ENCODE results near the gene DTX1. TPM values are rescaled to one million over a fixed set of nuclear protein-coding genes. Genes with fewer than 3 reads are reported as not detected.

Gene DTX1
- total and polyA plus RNA-seq, 4 donors, result 1.3 to 4.9 (median 2.2) TPM

- Histone ChIP-seq H3K36me3 (ENCODE audit: control insufficient read depth in 4 of 4, insufficient read depth in 4 of 4, low read length in 4 of 4) (no peaks in the 10 kb centered on the region), H3K9ac (ENCODE audit: insufficient read depth in 1 of 2, low read length in 2 of 2) (no peak overlapping the region), H3K4me1 (ENCODE audit: control insufficient read depth in 5 of 5, insufficient read depth in 5 of 5, low read length in 5 of 5) (no peaks in the 10 kb centered on the region), H3K4me3 (no peak overlapping the region), H3K9me3 (ENCODE audit: control insufficient read depth in 4 of 4, insufficient read depth in 3 of 4, low read length in 3 of 4) (peaks cover 0 to 3% (median 0%) of the 10 kb centered on the region in 4 donors), H3K27ac (ENCODE audit: low read depth in 1 of 2, low read length in 1 of 2) (no peak overlapping the region), H3K27me3 (ENCODE audit: control insufficient read depth in 3 of 3, insufficient read depth in 3 of 3, low read length in 2 of 3) (peaks cover 0 to 9% (median 0%) of the 10 kb centered on the region in 3 donors)
- TF ChIP-seq CTCF (IDR thresholded peaks at IDR 0.05; ENCODE audit: control extremely low read depth, extremely low read depth), result no peak
- 50 to 79% methylated on average over 6 of the region's 6 CpGs for WGBS, 2 donors
- no peak for DNase-seq
- ATAC-seq (ENCODE audit: insufficient read depth, low FRiP score), result no peak
These were observed 76.5 kb downstream of the DTX1 start for GRCh38 chr12:113133036-113133435.

- no peak overlapping the region for H3K27ac ChIP-seq (ENCODE audit: low read depth in 1 of 2, low read length in 1 of 2)
- H3K4me3 ChIP-seq, result no peak overlapping the region
- H3K9me3 ChIP-seq (ENCODE audit: control insufficient read depth in 4 of 4, insufficient read depth in 3 of 4, low read length in 3 of 4), result peaks cover 0 to 3% (median 0%) of the 10 kb centered on the region in 4 donors
- 66 to 73% methylated on average over 3 of the region's 3 CpGs for WGBS, 2 donors
- H3K36me3 ChIP-seq (ENCODE audit: control insufficient read depth in 4 of 4, insufficient read depth in 4 of 4, low read length in 4 of 4), result no peaks in the 10 kb centered on the region
- DNase-seq (no peak), ATAC-seq (ENCODE audit: insufficient read depth, low FRiP score) (no peak)
- H3K4me1 ChIP-seq (ENCODE audit: control insufficient read depth in 5 of 5, insufficient read depth in 5 of 5, low read length in 5 of 5), result no peaks in the 10 kb centered on the region
- peaks cover 0 to 9% (median 0%) of the 10 kb centered on the region in 3 donors for H3K27me3 ChIP-seq (ENCODE audit: control insufficient read depth in 3 of 3, insufficient read depth in 3 of 3, low read length in 2 of 3)
- H3K9ac ChIP-seq (ENCODE audit: insufficient read depth in 1 of 2, low read length in 2 of 2), result no peak overlapping the region
- no peak for TF ChIP-seq CTCF (IDR thresholded peaks at IDR 0.05; ENCODE audit: control extremely low read depth, extremely low read depth)
These were observed 77.1 kb downstream of the DTX1 start for GRCh38 chr12:113133666-113134065.

- Histone ChIP-seq H3K27me3 (ENCODE audit: control insufficient read depth in 3 of 3, insufficient read depth in 3 of 3, low read length in 2 of 3) (peaks cover 0 to 9% (median 0%) of the 10 kb centered on the region in 3 donors), H3K9me3 (ENCODE audit: control insufficient read depth in 4 of 4, insufficient read depth in 3 of 4, low read length in 3 of 4) (peaks cover 0 to 3% (median 0%) of the 10 kb centered on the region in 4 donors), H3K9ac (ENCODE audit: insufficient read depth in 1 of 2, low read length in 2 of 2) (no peak overlapping the region), H3K4me1 (ENCODE audit: control insufficient read depth in 5 of 5, insufficient read depth in 5 of 5, low read length in 5 of 5) (no peaks in the 10 kb centered on the region), H3K27ac (ENCODE audit: low read depth in 1 of 2, low read length in 1 of 2) (no peak overlapping the region), H3K4me3 (no peak overlapping the region), H3K36me3 (ENCODE audit: control insufficient read depth in 4 of 4, insufficient read depth in 4 of 4, low read length in 4 of 4) (no peaks in the 10 kb centered on the region)
- no peak for DNase-seq
- ATAC-seq (ENCODE audit: insufficient read depth, low FRiP score), result no peak
- no peak for TF ChIP-seq CTCF (IDR thresholded peaks at IDR 0.05; ENCODE audit: control extremely low read depth, extremely low read depth)
- 69 to 93% methylated on average over 2 of the region's 2 CpGs for WGBS, 2 donors
These were observed 77.5 kb downstream of the DTX1 start for GRCh38 chr12:113134071-113134470.

GRCh38 chr12:113134521-113134951, 78.0 kb downstream of the DTX1 start:
- Histone ChIP-seq H3K27me3 (ENCODE audit: control insufficient read depth in 3 of 3, insufficient read depth in 3 of 3, low read length in 2 of 3) (peaks cover 0 to 9% (median 0%) of the 10 kb centered on the region in 3 donors), H3K4me1 (ENCODE audit: control insufficient read depth in 5 of 5, insufficient read depth in 5 of 5, low read length in 5 of 5) (no peaks in the 10 kb centered on the region), H3K27ac (ENCODE audit: low read depth in 1 of 2, low read length in 1 of 2) (no peak overlapping the region), H3K36me3 (ENCODE audit: control insufficient read depth in 4 of 4, insufficient read depth in 4 of 4, low read length in 4 of 4) (no peaks in the 10 kb centered on the region), H3K4me3 (no peak overlapping the region), H3K9me3 (ENCODE audit: control insufficient read depth in 4 of 4, insufficient read depth in 3 of 4, low read length in 3 of 4) (peaks cover 0 to 3% (median 0%) of the 10 kb centered on the region in 4 donors), H3K9ac (ENCODE audit: insufficient read depth in 1 of 2, low read length in 2 of 2) (no peak overlapping the region)
- TF ChIP-seq CTCF (IDR thresholded peaks at IDR 0.05; ENCODE audit: control extremely low read depth, extremely low read depth), result no peak
- WGBS, 2 donors, result 55 to 63% methylated on average over 6 of the region's 6 CpGs
- no peak for ATAC-seq (ENCODE audit: insufficient read depth, low FRiP score)
- DNase-seq, result no peak

All from lung (tissue), 12 donors.